Glomerular visceral epithelial cell (primary cell): ENCODE data around the gene SCUBE2.
A peak's percentile ranks its signal among the peaks of the same experiment; 100 is the strongest.

ENCODE experiments used
- DNase-seq: peaks from one replicate; pipeline ENCODE4 v3.0.0-alpha.2; 2016; ENCODE audit errors: extremely low spot score

SCUBE2 gene

DNA sequence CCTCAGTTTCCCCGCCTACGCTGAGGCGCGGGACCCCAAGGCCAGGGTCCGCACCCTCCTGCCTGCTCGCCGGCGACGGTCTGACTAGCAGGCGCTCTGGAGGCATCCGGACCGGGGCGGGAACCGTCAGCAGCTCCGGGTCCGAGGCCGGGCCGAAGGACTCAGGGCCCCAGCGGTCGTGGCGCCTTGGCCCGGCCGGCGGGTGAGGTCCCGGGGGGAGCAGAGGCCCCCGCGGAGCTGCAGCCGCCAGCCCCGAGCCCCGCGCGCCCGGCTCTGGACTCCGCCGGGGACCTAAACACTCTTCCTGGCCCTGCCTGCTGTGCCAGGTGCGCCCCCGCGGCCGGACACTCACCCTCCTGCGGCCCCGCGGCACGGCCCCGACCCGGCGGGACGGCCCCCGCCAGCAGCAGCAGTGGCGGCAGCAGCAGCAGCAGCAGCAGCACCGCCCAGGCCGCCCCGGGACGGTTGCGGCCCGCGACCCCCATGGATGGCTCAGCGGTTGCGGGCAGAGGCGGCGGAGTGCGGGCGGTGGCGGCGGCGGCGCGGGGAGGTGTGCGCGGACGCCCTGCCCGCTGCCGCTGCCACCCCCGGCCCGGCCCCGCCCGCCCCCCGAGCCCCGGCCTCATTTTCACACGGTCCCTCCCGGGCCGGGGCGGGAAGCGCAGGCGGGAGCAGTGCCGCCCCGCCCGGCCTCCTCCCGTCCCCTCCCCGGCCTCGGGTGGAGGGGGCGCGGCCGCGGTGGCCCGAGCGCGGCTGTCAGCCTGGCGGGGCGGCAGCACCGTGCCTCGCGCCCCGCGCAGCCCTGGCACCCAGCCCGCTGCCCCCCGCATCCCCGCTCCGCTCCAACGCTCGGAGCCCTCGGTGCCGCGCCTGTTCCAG, at the start of gene SCUBE2:
Gene SCUBE2, minus strand, starts transcription at position 556 of the 879 bp plus-strand sequence. Its CDS starts 71 bp downstream, at position 485.
- peak; percentile 4 for DNase-seq

GRCh38 chr11:9141186-9141585, 49.8 kb upstream of the SCUBE2 start:
- DNase-seq = no peak

DNA sequence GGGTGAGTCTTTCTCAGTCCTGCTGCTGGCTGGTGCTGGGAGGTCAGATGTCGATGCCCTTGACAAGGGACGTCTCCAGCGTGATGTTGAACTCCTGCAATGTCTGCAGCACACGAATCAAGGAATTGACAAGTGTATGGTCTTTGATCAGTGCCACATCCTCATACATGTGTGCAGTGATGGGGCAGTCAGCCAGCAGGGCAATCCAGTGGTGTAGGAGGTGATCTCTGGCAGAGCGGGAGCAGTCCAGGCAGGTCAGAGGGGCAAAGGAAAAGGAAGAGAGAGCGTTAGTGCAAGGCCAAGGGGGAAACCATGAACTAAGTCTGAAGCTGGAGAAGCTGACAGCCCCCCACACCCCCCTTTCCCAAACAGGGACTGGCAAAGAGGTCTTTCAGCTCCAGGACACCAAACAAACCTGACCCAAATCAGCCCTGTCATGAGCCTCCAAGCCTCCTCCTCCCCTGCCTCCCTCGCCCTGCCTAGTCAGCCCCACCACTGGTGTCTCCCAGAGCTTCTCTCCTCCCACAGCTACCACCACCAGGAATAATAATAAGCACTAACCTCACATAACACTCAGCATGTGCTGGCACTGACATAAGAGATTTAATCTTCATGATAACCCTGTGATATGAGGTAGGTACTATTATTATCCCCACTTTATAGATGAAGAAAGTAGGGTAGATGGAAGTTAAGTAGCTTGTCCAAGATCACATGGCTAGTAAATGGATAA, 48.4 kb upstream of the SCUBE2 start:
- peak; percentile 18 for DNase-seq

- DNase-seq = peak; percentile 83
Measured at GRCh38 chr11:9138612-9139579, 47.5 kb upstream of the SCUBE2 start.

DNA sequence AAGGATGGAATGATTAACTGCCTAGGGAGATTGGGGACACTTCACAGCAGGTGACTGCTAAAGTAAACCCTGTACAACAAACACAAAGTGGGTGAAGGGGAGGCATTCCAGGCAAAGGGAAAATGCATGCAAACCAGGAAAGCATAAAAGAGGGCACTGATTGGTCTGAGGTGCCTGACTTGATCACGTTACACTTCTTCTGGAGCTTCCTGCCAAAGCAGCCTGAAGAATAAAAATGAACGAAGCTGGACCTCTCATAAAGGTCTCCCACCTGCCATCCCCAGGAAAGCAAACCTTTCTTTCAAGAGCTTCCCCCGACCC, 46.7 kb upstream of the SCUBE2 start:
- DNase-seq = no peak

DNA sequence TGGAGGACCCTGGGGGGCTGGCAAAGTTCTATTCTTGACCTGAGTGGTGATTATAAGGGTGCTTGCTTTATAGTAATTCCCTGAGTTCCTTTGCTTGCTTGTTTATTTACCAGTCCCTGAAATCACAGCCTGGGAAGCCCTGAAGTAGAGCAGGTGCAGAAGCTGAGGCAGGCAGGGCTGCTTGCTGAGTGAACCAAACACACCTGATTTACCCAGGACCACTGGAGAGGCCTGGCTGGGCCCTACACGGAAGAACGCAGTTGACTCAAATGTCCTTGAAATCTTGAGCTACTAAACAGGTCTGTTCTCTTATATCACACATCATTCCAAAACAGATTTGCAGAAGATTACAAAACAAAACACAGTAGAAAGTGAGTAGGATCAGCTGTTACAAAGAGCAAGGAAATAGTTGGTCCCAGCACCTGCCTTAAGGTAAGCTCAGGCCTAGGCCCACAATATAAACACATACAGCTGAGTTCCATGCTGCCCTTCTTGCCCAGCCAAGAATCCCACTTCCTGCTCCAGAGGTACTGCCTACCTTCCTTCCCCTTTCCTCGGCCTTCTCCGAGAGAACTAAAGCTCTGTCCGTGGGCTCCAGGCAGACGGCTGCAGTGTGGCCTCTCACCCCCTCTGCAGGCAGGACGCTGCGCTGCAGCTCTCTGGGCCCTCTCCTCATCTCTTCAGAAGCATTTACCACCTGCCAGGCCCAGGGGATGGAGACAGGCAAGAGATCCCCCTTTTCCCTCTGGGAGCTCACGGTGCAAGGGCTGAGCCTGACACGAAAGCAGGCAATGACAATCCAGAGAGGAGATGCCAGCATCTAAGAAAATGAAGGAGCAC, 46.1 kb upstream of the SCUBE2 start:
- peak; percentile 65 for DNase-seq

DNA sequence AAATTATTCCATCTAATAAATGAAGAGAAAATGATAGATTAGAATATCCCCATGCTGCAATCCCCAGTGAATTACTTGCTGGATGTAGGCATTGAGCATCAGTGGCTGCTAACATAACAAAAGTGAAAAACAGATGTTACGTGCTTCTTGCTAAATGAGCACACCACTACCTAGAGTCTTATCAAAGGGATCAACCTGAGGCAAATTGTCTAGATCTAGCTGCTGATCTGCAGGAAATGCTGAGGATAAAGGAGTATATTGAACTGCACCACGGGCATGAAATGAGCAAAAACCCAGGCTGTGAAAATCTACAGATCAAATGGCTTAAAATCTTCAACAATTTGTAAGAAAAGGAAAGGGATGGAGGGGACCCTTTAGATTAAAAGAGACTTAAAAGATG, 45.3 kb upstream of the SCUBE2 start:
- no peak for DNase-seq

DNA sequence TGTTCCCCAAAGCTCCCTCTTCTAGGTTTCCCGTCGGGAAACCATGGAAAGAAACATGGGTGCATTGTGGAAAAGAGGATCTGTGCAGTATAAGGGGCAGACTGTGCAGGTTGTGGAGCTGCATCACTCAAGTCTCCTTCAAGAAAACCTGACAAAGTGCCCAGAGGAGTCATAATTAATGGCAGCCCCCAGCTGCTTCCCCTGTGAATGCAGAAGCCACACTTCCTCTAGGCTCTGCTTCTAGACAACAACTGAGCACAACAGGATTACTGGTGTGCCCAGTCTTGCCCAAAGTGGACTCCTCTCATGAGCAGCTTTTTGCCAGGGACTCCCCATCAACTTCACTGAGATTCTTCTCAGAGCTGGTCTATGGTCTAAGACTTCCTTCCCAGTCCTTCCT, 42.6 kb upstream of the SCUBE2 start:
- DNase-seq = no peak

DNA sequence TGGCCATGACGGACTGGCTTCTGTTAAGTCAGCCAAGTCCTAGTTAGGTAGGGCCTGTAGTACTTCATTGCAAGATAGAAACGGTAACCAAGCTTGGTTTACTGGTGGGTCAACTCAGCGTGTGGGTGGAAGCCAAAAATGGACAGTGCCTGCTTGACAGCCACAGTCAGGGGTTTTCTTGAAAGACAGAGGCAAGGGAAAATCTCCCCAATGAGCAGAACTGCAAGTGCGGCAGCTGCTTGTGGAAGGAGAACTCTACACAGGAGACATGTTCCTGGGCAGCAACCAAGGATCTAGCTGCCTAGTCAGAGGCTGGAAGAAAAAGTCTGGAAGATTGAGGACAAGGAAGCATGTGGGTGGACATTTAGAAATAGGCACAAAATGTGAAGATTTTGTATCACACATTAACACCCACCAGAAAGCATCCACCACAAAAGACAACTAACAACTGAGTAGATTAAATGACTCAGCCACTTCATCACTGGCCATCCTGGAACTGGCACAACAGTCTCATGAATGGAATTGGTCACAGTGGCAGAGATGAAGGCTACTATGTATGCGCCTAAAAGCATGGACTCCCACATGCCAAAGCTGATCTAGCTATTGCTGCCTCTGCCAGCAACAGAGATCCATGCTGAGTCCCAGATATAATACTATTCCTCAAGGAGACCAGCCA, 40.9 kb upstream of the SCUBE2 start:
- DNase-seq = no peak

DNA sequence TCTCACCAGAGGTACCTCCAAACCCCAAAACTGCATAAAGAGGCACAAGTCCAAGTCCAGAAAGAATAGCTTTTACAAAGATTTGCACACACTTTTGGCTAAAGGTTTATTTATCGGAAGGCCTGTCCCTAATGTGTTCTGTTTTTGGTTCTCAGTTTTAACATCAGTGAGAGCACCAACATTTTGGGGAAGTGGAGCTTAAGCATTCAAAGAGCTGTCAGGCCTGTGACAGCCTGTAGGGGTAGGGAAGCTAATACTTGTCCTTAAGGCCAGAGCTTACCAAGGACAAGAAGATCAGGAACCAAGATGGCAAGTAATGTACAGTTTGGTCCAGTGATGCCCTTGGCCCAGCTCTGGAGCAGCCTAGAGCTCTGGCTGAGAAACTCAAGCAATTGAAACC, 38.9 kb upstream of the SCUBE2 start:
- DNase-seq = no peak

- DNase-seq = no peak
Measured at GRCh38 chr11:9126636-9127035, 35.2 kb upstream of the SCUBE2 start.

DNA sequence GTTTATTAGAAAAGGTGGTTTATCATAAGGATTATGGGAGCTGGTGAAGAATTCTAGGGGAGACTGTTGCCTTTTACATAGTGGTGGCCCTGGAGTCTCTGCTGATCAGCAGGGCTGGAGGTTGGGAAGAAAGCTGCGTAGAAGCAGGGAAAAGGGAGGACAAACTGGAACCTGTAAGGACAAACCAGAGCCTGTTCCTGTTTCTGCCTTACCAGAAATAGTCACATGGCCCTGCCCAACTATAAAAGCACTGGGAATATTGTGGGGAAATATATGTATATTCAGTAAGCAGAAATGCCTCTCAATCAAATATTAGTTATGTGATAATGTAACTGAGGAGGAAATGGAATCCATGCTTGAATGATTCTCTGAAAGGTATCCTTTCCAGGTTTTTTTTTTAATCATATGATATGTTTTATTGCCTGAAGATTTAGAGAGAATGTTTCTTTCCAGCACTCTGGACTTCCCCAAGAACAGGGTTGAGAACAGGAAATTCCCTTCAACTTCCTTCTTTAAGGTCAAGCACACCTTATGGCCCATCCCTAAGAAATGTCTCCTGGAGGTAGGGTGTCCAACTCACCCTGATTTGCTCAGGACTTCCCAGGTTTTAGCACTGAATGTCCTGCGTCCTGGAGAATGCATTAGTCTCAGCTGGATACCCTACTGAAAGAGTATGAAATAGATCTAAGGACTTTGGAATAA, 33.9 kb upstream of the SCUBE2 start:
- DNase-seq = no peak

GRCh38 chr11:9123595-9124304, 32.4 kb upstream of the SCUBE2 start:
- no peak for DNase-seq

DNA sequence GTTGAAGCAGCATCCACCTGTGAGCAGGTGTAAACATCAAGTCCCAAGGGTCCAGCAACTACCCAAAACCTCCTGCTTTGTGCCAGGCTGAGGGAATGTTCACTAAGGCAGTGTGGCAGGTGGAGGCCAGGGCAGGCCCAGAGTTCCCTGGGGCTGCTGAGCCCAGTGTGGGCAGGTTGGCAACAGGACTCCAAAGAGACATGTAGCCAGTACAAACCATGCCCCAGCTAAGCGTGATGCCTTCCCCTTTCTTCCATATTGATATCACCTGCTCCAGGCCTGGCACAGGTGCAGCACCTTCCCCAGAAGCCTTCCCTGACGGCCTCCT, 30.0 kb upstream of the SCUBE2 start:
- DNase-seq = no peak

- no peak for DNase-seq
Measured at GRCh38 chr11:9120664-9121468, 29.5 kb upstream of the SCUBE2 start.

- DNase-seq = no peak
Measured at GRCh38 chr11:9118277-9118676, 26.9 kb upstream of the SCUBE2 start.

DNA sequence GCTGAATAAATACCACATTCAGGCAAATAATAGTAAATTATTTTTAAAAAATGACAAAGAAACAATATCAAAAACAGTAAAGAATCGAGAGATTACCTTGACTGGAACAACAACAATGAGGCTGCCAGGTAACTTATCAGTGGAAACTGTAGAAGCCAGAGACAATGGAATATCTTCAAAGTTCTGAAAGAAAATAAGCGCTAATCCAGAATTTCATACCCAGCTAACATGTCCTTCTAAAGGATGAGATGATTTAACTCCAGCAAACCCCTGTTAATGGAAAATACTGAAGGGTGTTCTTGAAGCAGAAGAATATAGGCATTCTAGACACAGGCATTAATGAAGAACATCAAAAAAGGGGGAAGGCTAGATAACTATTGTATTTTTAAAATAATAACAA, 20.7 kb upstream of the SCUBE2 start:
- DNase-seq = no peak

DNA sequence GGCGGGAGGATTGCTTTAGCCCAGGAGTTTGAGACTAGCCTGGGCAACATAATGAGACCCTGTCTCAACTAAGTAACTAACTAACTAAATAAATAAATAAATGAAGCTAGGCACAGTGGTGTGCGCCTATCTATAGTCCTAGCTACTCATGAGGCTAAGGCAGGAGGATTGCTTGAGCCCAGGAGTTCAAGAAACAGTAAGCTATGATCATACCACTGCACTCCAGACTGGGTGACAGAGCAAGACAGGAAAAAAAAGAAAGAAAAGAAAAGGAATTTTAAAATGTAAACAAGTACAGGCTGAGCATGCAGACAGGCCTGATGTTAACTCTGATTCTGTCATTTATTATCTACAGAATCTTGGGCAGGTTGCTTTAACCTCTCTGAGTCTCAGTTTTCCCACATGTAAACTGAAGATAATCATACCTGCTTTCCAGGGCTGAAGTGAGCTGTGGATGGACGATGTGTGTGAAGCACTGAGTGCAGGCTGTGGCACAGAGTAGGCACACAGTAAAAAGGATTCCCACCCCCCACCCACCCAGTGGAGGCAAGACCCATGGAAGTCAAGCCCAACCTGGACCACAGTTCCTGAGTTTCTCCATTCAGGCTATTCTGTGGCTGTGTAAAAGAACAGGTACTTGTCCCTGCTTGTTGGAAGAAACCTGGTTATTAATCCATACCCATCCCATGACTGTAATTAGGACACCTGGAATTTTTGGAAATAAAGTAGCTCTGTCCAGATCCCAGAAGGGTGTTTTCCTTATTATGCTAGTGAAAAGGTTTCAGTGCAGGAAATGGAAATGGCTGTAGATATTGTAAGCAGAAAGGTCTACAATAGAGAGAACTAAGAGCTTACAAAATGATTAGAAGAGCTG, 18.7 kb upstream of the SCUBE2 start:
- no peak for DNase-seq
